ENCODE measurements around the gene NEK2.
"Not testable (repeated sequence)": the region's sequence is repeated elsewhere in the genome, so short reads cannot be mapped to it uniquely, and the experiment has no call there.

Gene NEK2

DNA sequence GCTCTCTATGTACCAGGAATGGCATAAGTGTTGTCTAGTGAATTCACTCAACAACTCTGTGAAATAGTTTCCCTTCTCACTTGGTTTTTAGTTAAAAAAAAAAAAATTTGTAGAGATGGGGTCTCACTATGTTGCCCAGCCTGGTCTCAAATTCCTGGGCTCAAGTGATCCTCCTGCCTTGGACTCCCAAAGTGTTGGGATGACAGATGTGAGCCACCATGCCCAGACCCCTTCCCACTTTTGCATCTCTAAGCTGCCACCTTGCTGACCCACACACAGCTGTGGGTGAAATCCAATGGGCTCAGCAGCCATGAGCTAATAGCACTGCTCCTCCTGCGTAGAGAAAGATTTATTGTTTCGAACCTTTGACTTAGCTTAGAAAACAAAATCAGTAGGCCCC lies 33.5 kb downstream of the NEK2 start:
- CTCF ChIA-PET, result interaction anchor here (1.3 kb wide), 1 partner anchor 14 kb away, joined by 3 read pairs; no protein-coding TSS in a partner anchor
- TF ChIP-seq FOXM1 (IDR thresholded peaks at IDR 0.05; ENCODE audit: borderline replicate concordance) (no peak), SP1 (IDR thresholded peaks at IDR 0.05) (no peak), NFRKB (IDR thresholded peaks at IDR 0.05) (no peak), TARDBP (IDR thresholded peaks at IDR 0.05) (no peak), FOXA1 (IDR thresholded peaks at IDR 0.05) (no peak), CTBP1 (IDR thresholded peaks at IDR 0.05; ENCODE audit: borderline replicate concordance) (no peak), HDGF (IDR thresholded peaks at IDR 0.05; ENCODE audit: borderline replicate concordance) (no peak), ZNF384 (IDR thresholded peaks at IDR 0.05) (no peak), SUZ12 (IDR thresholded peaks at IDR 0.05) (no peak), ARNT (IDR thresholded peaks at IDR 0.05) (no peak)
- POLR2A ChIA-PET, result interaction anchor here (1.3 kb wide), 1 partner anchor 11 kb away, joined by 3 read pairs; no protein-coding TSS in a partner anchor
- DNase-seq (ENCODE audit: extremely low spot score), result no peak

DNA sequence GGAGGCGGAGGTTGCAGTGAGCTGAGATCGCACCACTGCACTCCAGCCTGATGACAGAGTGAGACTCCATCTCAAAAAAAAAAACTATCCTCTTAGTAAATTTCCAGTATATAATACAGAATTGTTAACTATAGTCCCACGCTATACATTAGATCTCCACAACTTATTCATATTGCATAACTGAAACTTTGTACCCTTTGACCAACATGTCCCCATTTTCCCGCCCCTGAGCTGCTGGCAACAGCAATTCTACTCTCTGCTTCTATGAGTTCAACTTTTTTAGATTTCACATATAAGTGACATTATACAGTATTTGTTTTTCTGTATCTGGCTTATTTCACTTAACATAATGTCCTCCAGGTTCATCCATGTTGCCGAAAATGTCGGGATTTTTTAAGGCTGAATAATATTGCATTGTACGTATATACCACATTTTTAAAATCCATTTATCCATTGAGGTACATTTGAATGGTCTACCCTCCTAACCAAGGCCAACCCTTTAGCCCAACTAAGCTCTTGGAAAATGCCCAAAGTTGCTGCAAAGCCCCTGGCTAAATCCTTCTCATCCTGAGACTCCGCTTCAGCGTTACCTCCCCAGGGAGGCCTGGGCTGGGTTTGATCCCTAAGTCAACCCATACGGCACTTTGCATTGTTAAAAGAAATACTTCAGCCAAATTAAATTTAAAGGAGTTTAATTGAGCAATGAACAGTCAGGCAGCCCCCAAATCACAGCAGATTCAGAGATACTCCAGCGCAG lies 34.2 kb downstream of the NEK2 start:
- ChIA-PET POLR2A (interaction anchor here (1.3 kb wide), 1 partner anchor 11 kb away, joined by 3 read pairs; no protein-coding TSS in a partner anchor), CTCF (no interaction called here)
- TF ChIP-seq ZNF384 (IDR thresholded peaks at IDR 0.05) (no peak), CTBP1 (IDR thresholded peaks at IDR 0.05; ENCODE audit: borderline replicate concordance) (no peak), L3MBTL2 (conservative IDR thresholded peaks at IDR 0.05) (no peak)
- DNase-seq (ENCODE audit: extremely low spot score), result no peak

DNA sequence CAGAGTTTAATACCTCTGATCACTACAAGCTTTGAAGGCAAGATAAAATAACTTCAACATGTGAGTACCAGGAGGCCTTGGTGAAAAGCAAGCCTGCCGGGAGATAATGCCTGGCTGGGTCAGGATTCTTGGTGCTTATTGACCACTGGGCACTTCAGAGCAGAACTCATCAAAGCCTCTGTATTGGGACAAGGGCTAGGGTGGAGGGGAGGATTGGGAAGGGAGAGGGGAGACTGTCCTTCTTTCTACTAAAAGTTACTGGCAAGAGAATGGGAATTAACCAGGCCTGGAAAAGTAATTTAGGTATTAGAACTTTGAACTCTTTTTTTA lies 35.2 kb downstream of the NEK2 start:
- POLR2A ChIA-PET, result no interaction called here
- CTCF ChIA-PET, result no interaction called here
- TF ChIP-seq FOXM1 (IDR thresholded peaks at IDR 0.05; ENCODE audit: borderline replicate concordance), result no peak
- TF ChIP-seq SP1 (IDR thresholded peaks at IDR 0.05), result no peak
- no peak for TF ChIP-seq FOXA1 (IDR thresholded peaks at IDR 0.05)
- no peak for TF ChIP-seq TARDBP (IDR thresholded peaks at IDR 0.05)
- TF ChIP-seq NFRKB (IDR thresholded peaks at IDR 0.05), result no peak
- TF ChIP-seq SUZ12 (IDR thresholded peaks at IDR 0.05), result no peak
- TF ChIP-seq L3MBTL2 (conservative IDR thresholded peaks at IDR 0.05), result no peak
- TF ChIP-seq ARNT (IDR thresholded peaks at IDR 0.05), result no peak
- no peak for TF ChIP-seq ELF4 (IDR thresholded peaks at IDR 0.05)
- TF ChIP-seq CTBP1 (IDR thresholded peaks at IDR 0.05; ENCODE audit: borderline replicate concordance), result no peak
- no peak for TF ChIP-seq BHLHE40 (IDR thresholded peaks at IDR 0.05; ENCODE audit: borderline replicate concordance)
- no peak for TF ChIP-seq FOXK2 (IDR thresholded peaks at IDR 0.05)
- TF ChIP-seq LEF1 (IDR thresholded peaks at IDR 0.05; ENCODE audit: borderline replicate concordance), result no peak
- DNase-seq (ENCODE audit: extremely low spot score), result no peak

DNA sequence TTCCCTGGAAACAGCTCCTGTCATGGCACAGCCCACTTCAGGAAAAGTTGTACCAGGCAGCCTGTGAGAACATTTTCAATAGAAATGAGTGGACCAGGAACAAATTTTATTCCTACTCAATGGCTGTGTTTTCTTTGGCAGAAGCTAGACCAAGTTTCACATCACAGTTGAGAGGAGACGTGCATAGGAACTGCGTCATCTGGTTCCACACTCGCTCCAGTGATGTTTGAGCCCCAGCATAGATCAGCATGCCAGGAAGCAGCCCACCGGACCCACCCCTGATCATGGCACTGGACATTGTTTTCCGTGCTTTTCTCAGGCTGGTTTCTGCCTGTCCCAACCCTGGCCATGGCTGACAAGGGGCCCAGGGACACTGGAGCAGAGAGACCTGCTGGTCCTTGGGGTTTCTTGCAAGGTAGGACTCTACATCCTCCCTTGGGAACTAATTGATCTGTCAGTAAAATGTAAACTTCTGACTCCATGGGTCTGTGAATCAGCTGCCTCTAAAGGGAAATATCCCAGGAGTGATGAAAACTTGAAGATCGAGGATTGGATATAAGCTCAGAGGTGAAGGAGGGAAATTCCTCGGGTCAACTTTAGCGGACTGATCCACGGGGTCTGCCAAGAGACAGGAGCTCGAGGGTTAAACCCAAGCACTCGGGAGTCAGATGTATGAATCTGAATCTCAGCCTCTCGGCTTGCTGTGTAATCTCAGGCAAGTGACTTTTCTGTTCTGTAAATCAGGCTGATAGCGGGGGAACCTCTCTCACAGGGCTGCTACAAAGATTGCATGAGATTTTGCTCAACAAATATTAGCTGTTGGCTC lies 35.7 kb downstream of the NEK2 start:
- POLR2A ChIA-PET, result no interaction called here
- CTCF ChIA-PET, result no interaction called here
- TF ChIP-seq FOXM1 (IDR thresholded peaks at IDR 0.05; ENCODE audit: borderline replicate concordance) (no peak), CTBP1 (IDR thresholded peaks at IDR 0.05; ENCODE audit: borderline replicate concordance) (no peak), SUZ12 (IDR thresholded peaks at IDR 0.05) (no peak), LEF1 (IDR thresholded peaks at IDR 0.05; ENCODE audit: borderline replicate concordance) (no peak), NFRKB (IDR thresholded peaks at IDR 0.05) (no peak), FOXA1 (IDR thresholded peaks at IDR 0.05) (no peak)
- DNase-seq (ENCODE audit: extremely low spot score), result no peak

DNA sequence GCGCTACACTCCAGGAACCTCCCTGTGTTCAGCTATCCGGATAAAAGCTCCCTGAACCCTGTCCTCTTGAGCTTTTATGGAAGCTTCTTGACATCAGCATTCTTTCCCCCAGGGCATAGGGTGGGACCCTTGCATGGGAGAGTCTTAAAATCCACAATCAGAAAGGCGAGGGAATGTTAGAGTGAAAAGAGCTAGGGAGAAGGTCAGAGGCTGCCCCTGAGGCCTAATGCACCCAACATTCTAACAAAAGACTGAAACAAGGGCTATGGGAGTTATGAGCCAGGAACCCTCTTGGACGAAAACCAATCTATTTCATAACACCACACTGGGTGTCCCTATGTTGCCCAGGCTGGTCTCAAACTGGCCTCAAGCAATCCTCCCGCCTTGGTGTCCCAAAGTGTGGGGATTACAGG lies 36.7 kb downstream of the NEK2 start:
- ChIA-PET CTCF (no interaction called here), POLR2A (no interaction called here)
- TF ChIP-seq ARNT (IDR thresholded peaks at IDR 0.05) (no peak), SUZ12 (IDR thresholded peaks at IDR 0.05) (no peak), CTBP1 (IDR thresholded peaks at IDR 0.05; ENCODE audit: borderline replicate concordance) (no peak), FOXA1 (IDR thresholded peaks at IDR 0.05) (no peak), L3MBTL2 (conservative IDR thresholded peaks at IDR 0.05) (no peak), BHLHE40 (IDR thresholded peaks at IDR 0.05; ENCODE audit: borderline replicate concordance) (no peak)
- no peak for DNase-seq (ENCODE audit: extremely low spot score)

DNA sequence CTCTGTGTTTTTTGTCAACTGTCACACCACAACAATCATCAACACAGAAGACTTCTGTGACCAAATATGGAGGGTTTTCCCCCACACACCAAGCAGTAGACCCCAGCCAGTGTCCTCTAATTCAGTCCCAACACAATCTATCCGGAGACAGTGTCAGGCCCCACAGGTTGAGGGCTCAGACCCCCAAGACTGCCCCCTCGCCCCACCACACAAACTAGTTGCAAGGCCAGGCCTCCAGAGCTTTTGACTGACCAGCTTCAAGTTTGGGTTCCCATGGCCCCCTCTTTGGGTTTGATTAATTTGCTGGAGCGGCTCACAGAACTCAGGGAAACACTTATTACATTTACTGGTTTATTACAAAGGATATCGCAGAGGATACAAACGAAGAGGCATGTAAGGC lies 37.2 kb downstream of the NEK2 start:
- POLR2A ChIA-PET, result no interaction called here
- TF ChIP-seq FOXA1 (IDR thresholded peaks at IDR 0.05) (no peak), TARDBP (IDR thresholded peaks at IDR 0.05) (no peak), SUZ12 (IDR thresholded peaks at IDR 0.05) (no peak), SP1 (IDR thresholded peaks at IDR 0.05) (no peak)
- no peak for DNase-seq (ENCODE audit: extremely low spot score)
- CTCF ChIA-PET, result no interaction called here

DNA sequence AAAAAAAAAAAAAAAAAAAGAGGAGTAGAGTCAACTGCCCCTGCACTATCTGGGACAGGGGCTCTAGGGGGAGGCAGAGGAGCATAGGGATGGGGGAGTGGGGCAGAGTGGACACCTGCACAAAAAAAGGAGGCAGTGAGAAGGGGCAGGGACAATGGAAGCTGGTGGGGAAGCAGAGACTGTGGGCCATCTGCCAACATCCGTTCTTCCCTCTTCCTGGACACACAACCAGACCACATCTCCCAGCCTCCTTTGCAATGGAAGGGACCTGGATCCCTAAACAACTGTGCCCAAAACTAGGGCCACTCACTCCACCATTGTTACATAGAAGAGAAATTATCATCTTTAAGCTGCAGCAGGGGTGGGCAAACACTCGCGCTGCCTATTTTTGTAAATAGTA lies 38.4 kb downstream of the NEK2 start:
- no peak for TF ChIP-seq HDGF (IDR thresholded peaks at IDR 0.05; ENCODE audit: borderline replicate concordance)
- DNase-seq (ENCODE audit: extremely low spot score), result no peak
- ChIA-PET POLR2A (no interaction called here), CTCF (no interaction called here)

DNA sequence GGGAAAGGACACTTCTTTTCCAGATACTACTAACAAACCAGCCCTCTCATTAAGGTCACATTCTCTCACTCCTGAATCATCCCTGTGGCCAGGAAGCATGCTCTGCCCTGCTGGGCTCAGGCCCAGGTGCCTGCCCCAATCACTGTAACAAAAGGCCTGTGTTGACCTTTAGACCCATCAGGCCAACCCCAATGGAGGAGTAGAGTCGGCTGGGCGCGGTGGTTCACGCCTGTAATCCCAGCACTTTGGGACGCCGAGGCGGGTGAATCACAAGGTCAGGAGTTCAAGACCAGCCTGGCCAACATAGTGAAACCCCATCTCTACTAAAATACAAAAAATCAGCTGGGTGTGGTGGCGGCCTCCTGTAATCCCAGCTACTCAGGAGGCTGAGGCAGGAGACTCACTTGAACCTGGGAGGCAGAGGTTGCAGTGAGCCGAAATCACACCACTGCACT lies 38.8 kb downstream of the NEK2 start:
- CTCF ChIA-PET; POLR2A ChIA-PET; DNase-seq (ENCODE audit: extremely low spot score): not testable (repeated sequence)
